GM21825 (cell line): Measurements from ENCODE around the gene UNC50.
"Not testable (repeated sequence)": the region's sequence is repeated elsewhere in the genome, so short reads cannot be mapped to it uniquely, and the experiment has no call there.

Source experiments
- ATAC-seq: cut with Tn5 transposase; IDR thresholded peaks from one replicate; pipeline ENCODE4 v1.9.1; 2021; ENCODE audit warnings: mild to moderate bottlenecking, moderate library complexity; ENCODE audit not compliant: unreplicated experiment

Gene UNC50

DNA sequence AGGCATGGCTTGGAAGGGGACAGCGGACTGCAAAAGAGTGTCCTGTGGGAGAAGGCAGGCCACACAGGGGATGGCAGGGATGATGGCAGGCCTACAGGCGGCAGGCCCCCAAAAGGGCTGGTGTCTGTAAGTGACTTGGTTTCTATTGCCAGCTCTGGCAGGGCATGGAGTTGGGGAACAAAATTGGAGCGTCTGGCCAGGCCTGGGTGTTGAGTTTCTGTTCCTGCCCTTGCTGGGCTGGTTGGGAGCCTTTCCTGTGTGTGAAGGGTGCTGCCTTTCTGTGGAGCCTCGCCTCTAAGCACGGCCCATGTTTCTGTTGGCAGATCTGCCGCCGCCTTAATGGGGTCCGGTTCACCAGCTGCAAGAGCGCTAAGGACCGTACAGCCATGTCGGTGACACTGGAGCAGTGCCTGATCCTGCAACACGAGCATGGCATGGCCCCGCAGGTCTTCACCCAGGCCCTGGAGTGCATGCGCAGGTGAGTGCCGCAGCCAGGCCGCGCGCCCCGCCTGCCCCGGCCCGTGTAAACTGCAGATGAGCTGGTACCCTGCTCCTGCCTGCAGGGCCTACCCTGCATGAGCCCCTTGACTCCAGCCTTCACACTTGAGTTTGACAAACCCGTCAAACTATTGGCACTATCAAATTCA, 31.6 kb upstream of the UNC50 start:
- ATAC-seq = no peak

DNA sequence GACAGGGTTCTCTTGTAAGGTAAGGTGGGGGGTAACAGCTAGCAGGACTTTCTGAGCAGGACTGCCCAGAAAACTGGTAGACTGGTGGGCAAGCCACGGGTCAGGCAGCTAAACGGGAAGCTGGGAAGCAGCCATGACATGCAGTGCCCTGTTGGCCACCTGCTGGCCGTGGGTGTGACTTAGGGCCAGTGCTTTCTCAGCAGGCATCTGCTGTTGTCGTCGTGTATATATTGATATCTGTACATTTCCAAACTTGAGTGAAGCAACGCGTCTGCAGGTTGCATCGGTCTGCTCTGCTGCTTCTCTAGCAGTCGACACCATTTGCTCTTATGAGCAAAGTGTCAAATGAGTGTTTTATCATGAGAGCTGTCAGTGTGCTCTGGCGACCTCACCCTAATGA, 31.1 kb upstream of the UNC50 start:
- ATAC-seq = no peak

GRCh38 chr2:98578231-98578630, 30.2 kb upstream of the UNC50 start:
- ATAC-seq = no peak

DNA sequence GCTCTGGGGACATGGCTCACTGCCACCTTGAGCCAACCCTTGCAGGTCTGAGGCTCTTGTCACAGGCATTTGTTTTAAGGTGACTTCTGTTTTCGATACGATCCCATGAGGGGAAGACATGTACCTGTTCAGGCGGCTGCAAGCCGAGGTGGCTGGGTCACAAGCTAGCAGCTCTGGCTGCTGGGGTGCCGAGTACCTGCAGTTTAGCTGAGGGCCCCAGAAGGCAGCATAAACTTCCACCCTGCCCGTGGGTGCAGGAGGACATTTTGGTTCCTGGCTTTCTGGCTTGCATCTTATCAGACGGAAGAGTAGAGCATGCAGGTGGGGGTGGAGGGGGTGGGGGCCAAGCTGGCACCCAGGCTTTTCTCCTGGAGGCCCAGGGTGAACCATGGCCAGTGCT, 28.5 kb upstream of the UNC50 start:
- ATAC-seq = no peak

GRCh38 chr2:98580656-98581284, 27.6 kb upstream of the UNC50 start:
- ATAC-seq = no peak

GRCh38 chr2:98582523-98582922, 25.9 kb upstream of the UNC50 start:
- ATAC-seq = no peak

DNA sequence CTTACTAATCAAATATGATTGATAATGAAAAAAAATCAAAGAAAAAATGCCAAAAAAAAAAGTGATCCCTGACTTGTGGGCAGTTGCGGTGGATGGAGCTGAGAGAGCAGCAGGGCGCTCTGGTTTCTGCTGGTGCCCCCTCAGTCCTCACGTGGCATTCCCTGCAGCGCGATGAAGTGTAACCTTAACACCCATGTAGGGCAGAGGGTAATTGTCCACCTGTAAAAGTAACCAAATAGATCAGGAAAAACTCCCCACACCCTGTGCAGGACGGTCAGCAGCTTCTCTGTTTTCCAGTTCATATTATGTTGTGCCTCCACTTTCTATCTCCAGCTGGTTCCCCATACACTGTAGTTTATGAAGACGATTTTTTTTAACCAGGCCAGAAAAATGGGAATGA, 25.1 kb upstream of the UNC50 start:
- ATAC-seq = no peak

- no peak for ATAC-seq
Measured at GRCh38 chr2:98583816-98584618, 24.4 kb upstream of the UNC50 start.

DNA sequence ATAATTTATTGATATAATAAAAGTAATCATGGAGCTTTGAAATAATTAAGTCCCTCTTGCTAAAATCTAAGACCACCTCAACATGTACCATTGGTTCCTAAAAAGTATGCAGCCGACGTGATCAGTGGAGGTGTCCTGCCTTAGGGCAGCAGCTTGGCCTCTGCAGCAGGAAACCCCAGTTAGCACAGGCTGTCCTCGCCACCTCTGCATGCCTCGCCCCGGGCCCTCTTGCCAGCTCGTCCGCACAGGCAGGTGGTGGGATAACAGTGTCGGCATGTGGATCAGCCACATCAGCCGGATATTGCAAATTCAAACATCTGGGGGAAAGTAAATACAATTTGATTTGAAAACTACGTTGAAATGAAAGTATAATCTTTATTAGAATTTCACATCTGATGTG, 23.0 kb upstream of the UNC50 start:
- ATAC-seq = no peak

- no peak for ATAC-seq
Measured at GRCh38 chr2:98586551-98587140, 21.7 kb upstream of the UNC50 start.

GRCh38 chr2:98588880-98589431, 19.4 kb upstream of the UNC50 start:
- ATAC-seq = no peak

- no peak for ATAC-seq
Measured at GRCh38 chr2:98589489-98589888, 18.9 kb upstream of the UNC50 start.

DNA sequence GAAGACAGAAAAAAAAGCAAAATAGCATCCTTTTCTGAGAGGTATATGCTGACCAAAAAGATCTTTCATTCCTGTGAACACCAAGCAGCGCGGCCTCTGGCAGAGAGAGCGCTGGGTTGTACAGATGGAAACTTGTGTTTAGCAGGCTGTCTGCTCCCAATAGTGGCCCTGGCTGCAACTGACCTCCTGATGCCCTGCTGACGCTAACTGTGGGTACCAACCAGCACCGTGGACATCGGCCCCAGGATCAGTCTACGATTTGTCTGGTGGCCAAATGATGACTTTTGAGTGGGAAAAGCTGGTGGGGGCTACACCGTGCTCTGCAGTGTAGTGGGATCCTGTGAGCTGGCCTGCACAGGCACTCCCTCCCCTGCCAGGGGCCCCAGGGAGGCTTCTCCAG, 15.8 kb upstream of the UNC50 start:
- ATAC-seq = no peak

DNA sequence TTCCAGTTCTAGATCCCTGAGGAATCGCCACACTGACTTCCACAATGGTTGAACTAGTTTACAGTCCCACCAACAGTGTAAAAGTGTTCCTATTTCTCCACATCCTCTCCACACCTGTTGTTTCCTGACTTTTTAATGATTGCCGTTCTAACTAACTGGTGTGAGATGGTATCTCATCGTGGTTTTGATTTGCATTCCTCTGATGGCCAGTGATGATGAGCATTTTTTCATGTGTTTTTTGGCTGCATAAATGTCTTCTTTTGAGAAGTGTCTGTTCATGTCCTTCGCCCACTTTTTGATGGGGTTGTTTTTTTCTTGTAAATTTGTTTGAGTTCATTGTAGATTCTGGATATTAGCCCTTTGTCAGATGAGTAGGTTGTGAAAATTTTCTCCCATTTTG, 13.7 kb upstream of the UNC50 start:
- not testable (repeated sequence) for ATAC-seq

- no peak for ATAC-seq
Measured at GRCh38 chr2:98598781-98599428, 9.5 kb upstream of the UNC50 start.

GRCh38 chr2:98601532-98602132, 6.8 kb upstream of the UNC50 start:
- ATAC-seq = no peak

- ATAC-seq = no peak
Measured at GRCh38 chr2:98604547-98604946, 3.8 kb upstream of the UNC50 start.

DNA sequence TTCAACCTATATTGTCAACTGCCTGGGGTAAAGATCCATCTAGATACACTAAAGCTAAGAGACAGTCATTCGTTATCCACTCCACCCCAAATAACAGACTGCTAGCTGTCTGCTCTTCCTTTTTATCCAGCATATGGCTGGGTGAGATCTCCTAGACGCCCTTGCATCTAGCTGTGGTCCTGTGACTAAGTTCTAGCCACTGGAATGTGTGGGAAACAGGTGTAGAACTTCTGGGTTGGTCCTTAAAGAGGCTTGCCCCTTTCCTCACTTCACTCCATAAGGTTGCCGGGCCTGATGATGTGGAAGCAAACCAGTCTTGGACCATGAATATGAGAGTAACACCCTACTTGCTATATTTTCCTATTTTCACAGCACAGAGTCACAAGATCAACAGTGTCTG, 3.3 kb upstream of the UNC50 start:
- no peak for ATAC-seq

- no peak for ATAC-seq
Measured at GRCh38 chr2:98606431-98606830, 2.0 kb upstream of the UNC50 start.

DNA sequence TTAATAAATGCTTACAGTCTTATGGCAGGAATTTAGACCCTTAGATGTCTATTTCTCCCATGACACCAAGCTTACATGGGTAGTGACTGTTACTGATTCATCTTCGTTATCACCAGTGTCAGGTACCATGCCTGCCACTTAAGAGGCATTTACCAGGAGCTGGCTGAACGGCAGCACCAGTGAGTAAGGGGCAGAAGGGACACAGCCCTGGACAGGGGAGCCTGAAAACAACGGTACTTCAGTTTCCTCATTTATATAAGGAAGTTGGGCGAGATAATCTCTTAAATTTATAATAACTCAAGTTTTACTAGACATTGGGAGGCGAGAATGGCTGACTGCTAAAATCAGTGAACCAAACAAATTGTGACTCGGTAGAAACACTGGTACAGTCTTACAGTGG, 1.3 kb upstream of the UNC50 start:
- ATAC-seq = no peak

GRCh38 chr2:98607741-98608115, 661 bp upstream of the UNC50 start:
- ATAC-seq = peak; percentile 6
